ENCODE measurements around the gene SHANK1.

SHANK1 gene

GRCh38 chr19:50728084-50728737, 8.6 kb upstream of the SHANK1 start:
- DNase-seq, result peak; percentile 80

- DNase-seq, result no peak
Measured at GRCh38 chr19:50725911-50726230, 6.3 kb upstream of the SHANK1 start.

- no peak for DNase-seq
Measured at GRCh38 chr19:50725218-50725910, 5.8 kb upstream of the SHANK1 start.

- DNase-seq, result peak; percentile 100
Measured at GRCh38 chr19:50724522-50725217, 5.1 kb upstream of the SHANK1 start.

- no peak for DNase-seq
Measured at GRCh38 chr19:50723735-50724521, 4.3 kb upstream of the SHANK1 start.

GRCh38 chr19:50723069-50723468, 3.5 kb upstream of the SHANK1 start, which contains the start of gene CLEC11A:
Gene CLEC11A, plus strand, starts transcription at chr19:50723364. Its CDS starts 162 bp downstream, at chr19:50723526.
- peak; percentile 87 for DNase-seq

GRCh38 chr19:50722201-50723013, 2.8 kb upstream of the SHANK1 start:
- DNase-seq, result peak; percentile 33

GRCh38 chr19:50721441-50722137, 2.0 kb upstream of the SHANK1 start:
- peak; percentile 48 for DNase-seq

GRCh38 chr19:50720921-50721381, 1.3 kb upstream of the SHANK1 start:
- peak; percentile 45 for DNase-seq

GRCh38 chr19:50720181-50720920, 749 bp upstream of the SHANK1 start:
- DNase-seq, result peak; percentile 29

GRCh38 chr19:50719119-50719435, 525 bp downstream of the SHANK1 start:
- peak; percentile 35 for DNase-seq

- DNase-seq, result peak; percentile 53
Measured at GRCh38 chr19:50718255-50719118, 1.1 kb downstream of the SHANK1 start.

- DNase-seq, result peak; percentile 34
Measured at GRCh38 chr19:50717891-50718254, 1.7 kb downstream of the SHANK1 start.

GRCh38 chr19:50717026-50717723, 2.4 kb downstream of the SHANK1 start:
- peak; percentile 33 for DNase-seq

GRCh38 chr19:50716178-50717025, 3.2 kb downstream of the SHANK1 start:
- peak; percentile 23 for DNase-seq

- DNase-seq, result no peak
Measured at GRCh38 chr19:50713556-50714236, 5.9 kb downstream of the SHANK1 start.

- DNase-seq, result peak; percentile 15
Measured at GRCh38 chr19:50712833-50713232, 6.8 kb downstream of the SHANK1 start.

GRCh38 chr19:50711805-50712204, 7.8 kb downstream of the SHANK1 start:
- no peak for DNase-seq

Data from left hindlimb (tissue), 1 donor.